HG02763 (cell line): ENCODE measurements around the gene KRTAP8-1.

ENCODE experiments used
- ATAC-seq: cut with Tn5 transposase; IDR thresholded peaks from one replicate; pipeline ENCODE4 v1.9.1; 2021; ENCODE audit warnings: mild to moderate bottlenecking, moderate library complexity; ENCODE audit not compliant: unreplicated experiment

Gene KRTAP8-1

GRCh38 chr21:30813174-30813573 lies at the start of gene KRTAP8-1:
KRTAP8-1 (minus strand) TSS chr21:30813274; CDS start chr21:30813220, 54 bp downstream.
- no peak for ATAC-seq

- no peak for ATAC-seq
Observed at GRCh38 chr21:30847627-30848500, 34.8 kb upstream of the KRTAP8-1 start.

GRCh38 chr21:30842990-30843389 lies 29.9 kb upstream of the KRTAP8-1 start:
- no peak for ATAC-seq

GRCh38 chr21:30839304-30839703 lies 26.2 kb upstream of the KRTAP8-1 start:
- ATAC-seq, result no peak

- no peak for ATAC-seq
Observed at GRCh38 chr21:30838536-30838935, 25.5 kb upstream of the KRTAP8-1 start.

- ATAC-seq, result no peak
Observed at GRCh38 chr21:30831194-30831765, 18.2 kb upstream of the KRTAP8-1 start.

GRCh38 chr21:30829659-30830058 lies 16.6 kb upstream of the KRTAP8-1 start, which contains the start of gene KRTAP7-1:
KRTAP7-1 (minus strand) TSS chr21:30829759; CDS start chr21:30829698, 61 bp downstream.
- no peak for ATAC-seq

GRCh38 chr21:30818837-30819610 lies 6.0 kb upstream of the KRTAP8-1 start:
- no peak for ATAC-seq

- ATAC-seq, result no peak
Observed at GRCh38 chr21:30800605-30801004, 12.5 kb downstream of the KRTAP8-1 start.

GRCh38 chr21:30793581-30794314 lies 19.3 kb downstream of the KRTAP8-1 start:
- ATAC-seq, result no peak

GRCh38 chr21:30779249-30779648 lies 33.8 kb downstream of the KRTAP8-1 start:
- ATAC-seq, result no peak

GRCh38 chr21:30769724-30770431 lies 43.2 kb downstream of the KRTAP8-1 start:
- ATAC-seq, result no peak
